ENCODE results near the gene FRY. TPM values are rescaled to one million over a fixed set of nuclear protein-coding genes. Genes with fewer than 3 reads are reported as not detected.

Gene FRY
- total and polyA plus RNA-seq, 2 of the 13 experiments (the other 11 are each of a cell fraction or from before 2014, with no cell fraction given) = 8.2 to 13.1 TPM

DNA sequence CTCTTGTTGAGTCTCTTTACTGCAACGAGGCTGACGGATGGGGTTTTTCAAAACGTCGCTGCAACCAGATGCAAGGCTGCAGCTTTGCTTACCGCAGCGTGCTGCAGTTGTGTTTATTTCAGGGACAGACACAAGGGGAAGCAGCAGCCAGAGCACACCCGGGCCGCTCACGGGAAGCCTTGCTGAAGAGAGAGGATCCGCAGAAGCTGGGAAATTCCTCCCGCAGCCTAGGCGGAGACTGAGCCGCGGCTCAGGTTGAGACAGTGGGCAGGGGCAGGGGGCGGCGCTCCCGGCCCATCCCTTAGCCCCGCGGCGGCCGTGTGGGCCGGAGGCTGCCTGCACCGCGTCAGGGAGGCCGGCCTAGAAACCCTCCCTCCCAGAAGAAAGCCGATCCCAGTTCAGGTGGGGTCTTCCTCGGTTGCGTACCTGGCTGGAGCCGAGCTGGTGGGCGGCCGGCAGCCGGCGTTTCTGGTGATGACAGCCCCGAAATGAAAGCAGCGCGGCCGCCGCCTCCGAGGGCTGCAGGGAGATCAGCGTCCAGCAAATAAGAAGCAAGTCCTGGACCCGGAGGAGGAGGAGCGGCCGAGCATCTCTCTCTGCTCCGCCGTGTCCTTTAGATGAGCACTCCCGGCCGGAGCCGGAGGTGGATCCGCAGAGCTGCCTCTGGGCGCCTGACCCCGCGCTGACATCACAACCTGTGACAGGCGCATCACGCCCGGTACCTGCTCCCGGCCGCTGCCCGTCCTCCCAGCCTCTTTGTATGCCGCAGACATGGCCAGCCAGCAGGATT is at the start of gene FRY (continued):
- TF ChIP-seq, protein P1, sequence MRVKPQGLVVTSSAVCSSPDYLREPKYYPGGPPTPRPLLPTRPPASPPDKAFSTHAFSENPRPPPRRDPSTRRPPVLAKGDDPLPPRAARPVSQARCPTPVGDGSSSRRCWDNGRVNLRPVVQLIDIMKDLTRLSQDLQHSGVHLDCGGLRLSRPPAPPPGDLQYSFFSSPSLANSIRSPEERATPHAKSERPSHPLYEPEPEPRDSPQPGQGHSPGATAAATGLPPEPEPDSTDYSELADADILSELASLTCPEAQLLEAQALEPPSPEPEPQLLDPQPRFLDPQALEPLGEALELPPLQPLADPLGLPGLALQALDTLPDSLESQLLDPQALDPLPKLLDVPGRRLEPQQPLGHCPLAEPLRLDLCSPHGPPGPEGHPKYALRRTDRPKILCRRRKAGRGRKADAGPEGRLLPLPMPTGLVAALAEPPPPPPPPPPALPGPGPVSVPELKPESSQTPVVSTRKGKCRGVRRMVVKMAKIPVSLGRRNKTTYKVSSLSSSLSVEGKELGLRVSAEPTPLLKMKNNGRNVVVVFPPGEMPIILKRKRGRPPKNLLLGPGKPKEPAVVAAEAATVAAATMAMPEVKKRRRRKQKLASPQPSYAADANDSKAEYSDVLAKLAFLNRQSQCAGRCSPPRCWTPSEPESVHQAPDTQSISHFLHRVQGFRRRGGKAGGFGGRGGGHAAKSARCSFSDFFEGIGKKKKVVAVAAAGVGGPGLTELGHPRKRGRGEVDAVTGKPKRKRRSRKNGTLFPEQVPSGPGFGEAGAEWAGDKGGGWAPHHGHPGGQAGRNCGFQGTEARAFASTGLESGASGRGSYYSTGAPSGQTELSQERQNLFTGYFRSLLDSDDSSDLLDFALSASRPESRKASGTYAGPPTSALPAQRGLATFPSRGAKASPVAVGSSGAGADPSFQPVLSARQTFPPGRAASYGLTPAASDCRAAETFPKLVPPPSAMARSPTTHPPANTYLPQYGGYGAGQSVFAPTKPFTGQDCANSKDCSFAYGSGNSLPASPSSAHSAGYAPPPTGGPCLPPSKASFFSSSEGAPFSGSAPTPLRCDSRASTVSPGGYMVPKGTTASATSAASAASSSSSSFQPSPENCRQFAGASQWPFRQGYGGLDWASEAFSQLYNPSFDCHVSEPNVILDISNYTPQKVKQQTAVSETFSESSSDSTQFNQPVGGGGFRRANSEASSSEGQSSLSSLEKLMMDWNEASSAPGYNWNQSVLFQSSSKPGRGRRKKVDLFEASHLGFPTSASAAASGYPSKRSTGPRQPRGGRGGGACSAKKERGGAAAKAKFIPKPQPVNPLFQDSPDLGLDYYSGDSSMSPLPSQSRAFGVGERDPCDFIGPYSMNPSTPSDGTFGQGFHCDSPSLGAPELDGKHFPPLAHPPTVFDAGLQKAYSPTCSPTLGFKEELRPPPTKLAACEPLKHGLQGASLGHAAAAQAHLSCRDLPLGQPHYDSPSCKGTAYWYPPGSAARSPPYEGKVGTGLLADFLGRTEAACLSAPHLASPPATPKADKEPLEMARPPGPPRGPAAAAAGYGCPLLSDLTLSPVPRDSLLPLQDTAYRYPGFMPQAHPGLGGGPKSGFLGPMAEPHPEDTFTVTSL (CRISPR knock-in tag; IDR thresholded peaks at IDR 0.05; ENCODE audit: borderline replicate concordance) = peak; percentile 34; the same call in 1 of the 2 replicates
- TF ChIP-seq, protein P2, sequence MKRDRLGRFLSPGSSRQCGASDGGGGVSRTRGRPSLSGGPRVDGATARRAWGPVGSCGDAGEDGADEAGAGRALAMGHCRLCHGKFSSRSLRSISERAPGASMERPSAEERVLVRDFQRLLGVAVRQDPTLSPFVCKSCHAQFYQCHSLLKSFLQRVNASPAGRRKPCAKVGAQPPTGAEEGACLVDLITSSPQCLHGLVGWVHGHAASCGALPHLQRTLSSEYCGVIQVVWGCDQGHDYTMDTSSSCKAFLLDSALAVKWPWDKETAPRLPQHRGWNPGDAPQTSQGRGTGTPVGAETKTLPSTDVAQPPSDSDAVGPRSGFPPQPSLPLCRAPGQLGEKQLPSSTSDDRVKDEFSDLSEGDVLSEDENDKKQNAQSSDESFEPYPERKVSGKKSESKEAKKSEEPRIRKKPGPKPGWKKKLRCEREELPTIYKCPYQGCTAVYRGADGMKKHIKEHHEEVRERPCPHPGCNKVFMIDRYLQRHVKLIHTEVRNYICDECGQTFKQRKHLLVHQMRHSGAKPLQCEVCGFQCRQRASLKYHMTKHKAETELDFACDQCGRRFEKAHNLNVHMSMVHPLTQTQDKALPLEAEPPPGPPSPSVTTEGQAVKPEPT (CRISPR knock-in tag; IDR thresholded peaks at IDR 0.05; ENCODE audit: low read depth) = peak; percentile 25; the same call in 1 of the 2 replicates
- TF ChIP-seq POLR2A (IDR thresholded peaks at IDR 0.05; ENCODE audit: insufficient read depth in 1 of 2, low read depth in 2 of 2, low read length in 2 of 2) (peak; percentile 15 to 47; a peak in 2 of 4 replicates), ZNF549 (CRISPR knock-in tag; IDR thresholded peaks at IDR 0.05) (no peak)
- TF ChIP-seq, protein P3, sequence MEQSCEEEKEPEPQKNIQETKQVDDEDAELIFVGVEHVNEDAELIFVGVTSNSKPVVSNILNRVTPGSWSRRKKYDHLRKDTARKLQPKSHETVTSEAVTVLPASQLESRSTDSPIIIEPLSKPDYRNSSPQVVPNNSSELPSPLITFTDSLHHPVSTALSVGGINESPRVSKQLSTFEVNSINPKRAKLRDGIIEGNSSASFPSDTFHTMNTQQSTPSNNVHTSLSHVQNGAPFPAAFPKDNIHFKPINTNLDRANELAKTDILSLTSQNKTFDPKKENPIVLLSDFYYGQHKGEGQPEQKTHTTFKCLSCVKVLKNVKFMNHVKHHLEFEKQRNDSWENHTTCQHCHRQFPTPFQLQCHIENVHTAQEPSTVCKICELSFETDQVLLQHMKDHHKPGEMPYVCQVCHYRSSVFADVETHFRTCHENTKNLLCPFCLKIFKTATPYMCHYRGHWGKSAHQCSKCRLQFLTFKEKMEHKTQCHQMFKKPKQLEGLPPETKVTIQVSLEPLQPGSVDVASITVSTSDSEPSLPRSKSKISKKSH (CRISPR knock-in tag; IDR thresholded peaks at IDR 0.05; ENCODE audit: borderline replicate concordance) = 0 out of 2 replicates have a peak, but pooled peaks have one; percentile 27
- TF ChIP-seq, protein P4, sequence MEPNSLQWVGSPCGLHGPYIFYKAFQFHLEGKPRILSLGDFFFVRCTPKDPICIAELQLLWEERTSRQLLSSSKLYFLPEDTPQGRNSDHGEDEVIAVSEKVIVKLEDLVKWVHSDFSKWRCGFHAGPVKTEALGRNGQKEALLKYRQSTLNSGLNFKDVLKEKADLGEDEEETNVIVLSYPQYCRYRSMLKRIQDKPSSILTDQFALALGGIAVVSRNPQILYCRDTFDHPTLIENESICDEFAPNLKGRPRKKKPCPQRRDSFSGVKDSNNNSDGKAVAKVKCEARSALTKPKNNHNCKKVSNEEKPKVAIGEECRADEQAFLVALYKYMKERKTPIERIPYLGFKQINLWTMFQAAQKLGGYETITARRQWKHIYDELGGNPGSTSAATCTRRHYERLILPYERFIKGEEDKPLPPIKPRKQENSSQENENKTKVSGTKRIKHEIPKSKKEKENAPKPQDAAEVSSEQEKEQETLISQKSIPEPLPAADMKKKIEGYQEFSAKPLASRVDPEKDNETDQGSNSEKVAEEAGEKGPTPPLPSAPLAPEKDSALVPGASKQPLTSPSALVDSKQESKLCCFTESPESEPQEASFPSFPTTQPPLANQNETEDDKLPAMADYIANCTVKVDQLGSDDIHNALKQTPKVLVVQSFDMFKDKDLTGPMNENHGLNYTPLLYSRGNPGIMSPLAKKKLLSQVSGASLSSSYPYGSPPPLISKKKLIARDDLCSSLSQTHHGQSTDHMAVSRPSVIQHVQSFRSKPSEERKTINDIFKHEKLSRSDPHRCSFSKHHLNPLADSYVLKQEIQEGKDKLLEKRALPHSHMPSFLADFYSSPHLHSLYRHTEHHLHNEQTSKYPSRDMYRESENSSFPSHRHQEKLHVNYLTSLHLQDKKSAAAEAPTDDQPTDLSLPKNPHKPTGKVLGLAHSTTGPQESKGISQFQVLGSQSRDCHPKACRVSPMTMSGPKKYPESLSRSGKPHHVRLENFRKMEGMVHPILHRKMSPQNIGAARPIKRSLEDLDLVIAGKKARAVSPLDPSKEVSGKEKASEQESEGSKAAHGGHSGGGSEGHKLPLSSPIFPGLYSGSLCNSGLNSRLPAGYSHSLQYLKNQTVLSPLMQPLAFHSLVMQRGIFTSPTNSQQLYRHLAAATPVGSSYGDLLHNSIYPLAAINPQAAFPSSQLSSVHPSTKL (CRISPR knock-in tag; IDR thresholded peaks at IDR 0.05) = peak; percentile 43

Data from HepG2 (cell line).